Panc1 (cell line): Measurements from ENCODE around the gene FAM50B. TPM values are rescaled to one million over a fixed set of nuclear protein-coding genes. Genes with fewer than 3 reads are reported as not detected.
A peak's percentile ranks its signal among the peaks of the same experiment; 100 is the strongest.

Source experiments
- ATAC-seq: fragments of 200-7000 bp; cut with Tn5 transposase; 2 replicates; pipeline ENCODE4 v1.9.1; 2020; ENCODE audit warnings: mild to moderate bottlenecking, moderate library complexity
- BruUV-seq: library from RNA; stranded (reverse); fragments of 400-500 nt; replicated peaks from 2 replicates; lab custom pipeline; 2021; lab: Mats Ljungman, UMichigan
- CTCF ChIA-PET: fragments of 300-600 bp; sonication (Branson Sonifier 250); formaldehyde crosslinking; loops from one replicate; lab custom pipeline; 2022; ENCODE audit warnings: antibody characterized with exemption; lab: Charles Lee
- POLR2A ChIA-PET: fragments of 300-600 bp; sonication (Branson Sonifier 250); formaldehyde crosslinking; loops from one replicate; lab custom pipeline; 2022; ENCODE audit warnings: antibody characterized with exemption; lab: Charles Lee
- DNase-seq: peaks from one replicate; pipeline ENCODE4 v3.0.0-alpha.2; 2010; ENCODE audit warnings: low read depth, low spot score
- H3K27ac ChIP-seq: 2 replicates; pipeline ENCODE4 v1.5.1; 2011; ENCODE audit warnings: mild to moderate bottlenecking, low read length, inconsistent platforms
- H3K27me3 ChIP-seq: fragments of 200-500 bp; sonication (Bioruptor generic); 2 replicates; pipeline ENCODE4 v1.6.0; 2014; ENCODE audit warnings: low read length, inconsistent platforms; ENCODE audit not compliant: control insufficient read depth, insufficient read depth
- H3K36me3 ChIP-seq: fragments of 200-500 bp; sonication (Bioruptor generic); 2 replicates; pipeline ENCODE4 v1.5.1; 2014; ENCODE audit warnings: inconsistent platforms, mild to moderate bottlenecking, low read length, moderate library complexity; ENCODE audit not compliant: control insufficient read depth, insufficient read depth
- H3K4me1 ChIP-seq: 2 replicates; pipeline ENCODE4 v1.5.1; 2011; ENCODE audit warnings: inconsistent platforms, mild to moderate bottlenecking, low read length, moderate library complexity; ENCODE audit not compliant: control insufficient read depth, insufficient read depth
- H3K4me3 ChIP-seq, 2 experiments: 2 replicates each; pipeline ENCODE4 v1.5.1; 2011 to 2012; ENCODE audit warnings: low read depth in 2 of 2, low read length in 2 of 2, mild to moderate bottlenecking in 2 of 2, inconsistent platforms in 1 of 2, moderate library complexity in 1 of 2
- H3K9me3 ChIP-seq: fragments of 200-500 bp; sonication (Bioruptor generic); 2 replicates; pipeline ENCODE4 v1.5.1; 2014; ENCODE audit warnings: low read depth, mild to moderate bottlenecking, inconsistent platforms, low read length, moderate library complexity; ENCODE audit not compliant: control insufficient read depth, insufficient read depth
- POLR2AphosphoS5 ChIP-seq: IDR thresholded peaks from 2 replicates; pipeline ENCODE4 v1.6.1; 2012; ENCODE audit warnings: mild to moderate bottlenecking, low read depth, low read length, moderate library complexity
- SIN3A ChIP-seq: IDR thresholded peaks from 2 replicates; pipeline ENCODE4 v1.6.1; 2012; ENCODE audit warnings: low read depth, mild to moderate bottlenecking, low read length, moderate library complexity, borderline replicate concordance; ENCODE audit not compliant: insufficient read depth
- TCF7L2 ChIP-seq: IDR thresholded peaks from 2 replicates; pipeline ENCODE4 v1.6.1; 2011; ENCODE audit warnings: mild to moderate bottlenecking, low read depth, low read length, inconsistent platforms
- in situ Hi-C: cut with HindIII; loops from 2 replicates; pipeline ENCODE4 v1.10.0; 2016; ENCODE audit warnings: low sequenced_read_pairs, low pct_unique_long_range_greater_than_20kb
- intact Hi-C: fragments of 100-400 bp; cut with micrococcal nuclease; formaldehyde crosslinking; loops from one replicate; pipeline ENCODE4 v1.10.0; 2022; ENCODE audit not compliant: unreplicated experiment
- total RNA-seq: library from RNA; stranded (reverse); gene quantifications from one replicate; pipeline ENCODE4 v1.2.1, GENCODE V29; 2021; ENCODE audit not compliant: unreplicated experiment
- TF ChIP-seq, protein P1 (sequence below): fragments of 450-650 bp; IDR thresholded peaks from 2 replicates; pipeline ENCODE4 v1.5.1; 2017; ENCODE audit warnings: mild to moderate bottlenecking
- TF ChIP-seq, protein P2 (sequence below), 2 experiments: IDR thresholded peaks; 2 replicates each; pipeline ENCODE4 v1.6.1; 2011 to 2012; ENCODE audit warnings: low read depth in 2 of 2, control low read depth in 1 of 2, low read length in 1 of 2, mild to moderate bottlenecking in 1 of 2, moderate library complexity in 1 of 2; ENCODE audit not compliant: insufficient read depth in 1 of 2

Gene FAM50B
- total RNA-seq, 1 experiment from 2014 or later, result not detected

DNA sequence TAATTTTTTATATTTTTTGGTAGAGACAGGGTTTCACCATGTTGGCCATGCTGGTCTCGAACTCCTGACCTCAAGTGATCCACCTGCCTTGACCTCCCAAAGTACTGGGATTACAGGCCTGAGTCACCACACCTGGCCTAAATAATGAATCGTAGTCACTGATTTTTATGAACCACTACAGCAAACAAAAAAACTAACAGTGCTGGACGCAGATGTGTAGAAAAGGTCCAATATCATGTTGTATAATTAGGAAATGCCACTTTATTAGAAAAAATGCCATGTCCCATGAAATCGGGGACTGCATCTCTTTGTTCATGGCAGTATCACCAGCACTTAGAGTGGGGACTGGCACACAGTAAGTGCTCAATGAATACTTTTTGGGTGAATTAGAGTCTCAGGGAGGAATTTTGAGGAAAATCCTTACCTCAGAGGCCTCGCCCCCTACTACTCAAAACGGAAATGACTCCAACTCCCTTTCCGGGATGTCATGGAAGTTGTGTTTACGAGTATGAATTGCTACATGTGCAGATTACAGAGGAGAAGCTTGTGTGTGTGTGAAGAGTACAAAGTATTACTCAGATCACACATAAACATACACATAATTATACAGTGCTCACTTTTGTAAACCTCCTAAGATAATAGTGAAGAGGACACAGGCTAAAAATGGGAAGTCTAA, 43.6 kb upstream of the FAM50B start:
- Histone ChIP-seq H3K27ac (peak overlapping the region; percentile 40; the same call in 1 of the 2 replicates), H3K27me3 (no peaks in the 10 kb centered on the region), H3K36me3 (no peaks in the 10 kb centered on the region), H3K4me1 (peaks cover 26% of the 10 kb centered on the region), H3K9me3 (no peaks in the 10 kb centered on the region), H3K4me3 (no peak overlapping the region)
- POLR2A ChIA-PET, result no interaction called here
- ATAC-seq (no peak), DNase-seq (no peak)
- no peak for TF ChIP-seq POLR2AphosphoS5
- TF ChIP-seq, protein P1, sequence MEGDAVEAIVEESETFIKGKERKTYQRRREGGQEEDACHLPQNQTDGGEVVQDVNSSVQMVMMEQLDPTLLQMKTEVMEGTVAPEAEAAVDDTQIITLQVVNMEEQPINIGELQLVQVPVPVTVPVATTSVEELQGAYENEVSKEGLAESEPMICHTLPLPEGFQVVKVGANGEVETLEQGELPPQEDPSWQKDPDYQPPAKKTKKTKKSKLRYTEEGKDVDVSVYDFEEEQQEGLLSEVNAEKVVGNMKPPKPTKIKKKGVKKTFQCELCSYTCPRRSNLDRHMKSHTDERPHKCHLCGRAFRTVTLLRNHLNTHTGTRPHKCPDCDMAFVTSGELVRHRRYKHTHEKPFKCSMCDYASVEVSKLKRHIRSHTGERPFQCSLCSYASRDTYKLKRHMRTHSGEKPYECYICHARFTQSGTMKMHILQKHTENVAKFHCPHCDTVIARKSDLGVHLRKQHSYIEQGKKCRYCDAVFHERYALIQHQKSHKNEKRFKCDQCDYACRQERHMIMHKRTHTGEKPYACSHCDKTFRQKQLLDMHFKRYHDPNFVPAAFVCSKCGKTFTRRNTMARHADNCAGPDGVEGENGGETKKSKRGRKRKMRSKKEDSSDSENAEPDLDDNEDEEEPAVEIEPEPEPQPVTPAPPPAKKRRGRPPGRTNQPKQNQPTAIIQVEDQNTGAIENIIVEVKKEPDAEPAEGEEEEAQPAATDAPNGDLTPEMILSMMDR, result no peak
- in situ Hi-C loops, result loop anchor here (25.0 kb wide), 1 partner anchor 182 kb away; no protein-coding TSS in a partner anchor
- CTCF ChIA-PET, result no interaction called here
- intact Hi-C loops, result no loop called here
- no TSS peak for BruUV-seq

DNA sequence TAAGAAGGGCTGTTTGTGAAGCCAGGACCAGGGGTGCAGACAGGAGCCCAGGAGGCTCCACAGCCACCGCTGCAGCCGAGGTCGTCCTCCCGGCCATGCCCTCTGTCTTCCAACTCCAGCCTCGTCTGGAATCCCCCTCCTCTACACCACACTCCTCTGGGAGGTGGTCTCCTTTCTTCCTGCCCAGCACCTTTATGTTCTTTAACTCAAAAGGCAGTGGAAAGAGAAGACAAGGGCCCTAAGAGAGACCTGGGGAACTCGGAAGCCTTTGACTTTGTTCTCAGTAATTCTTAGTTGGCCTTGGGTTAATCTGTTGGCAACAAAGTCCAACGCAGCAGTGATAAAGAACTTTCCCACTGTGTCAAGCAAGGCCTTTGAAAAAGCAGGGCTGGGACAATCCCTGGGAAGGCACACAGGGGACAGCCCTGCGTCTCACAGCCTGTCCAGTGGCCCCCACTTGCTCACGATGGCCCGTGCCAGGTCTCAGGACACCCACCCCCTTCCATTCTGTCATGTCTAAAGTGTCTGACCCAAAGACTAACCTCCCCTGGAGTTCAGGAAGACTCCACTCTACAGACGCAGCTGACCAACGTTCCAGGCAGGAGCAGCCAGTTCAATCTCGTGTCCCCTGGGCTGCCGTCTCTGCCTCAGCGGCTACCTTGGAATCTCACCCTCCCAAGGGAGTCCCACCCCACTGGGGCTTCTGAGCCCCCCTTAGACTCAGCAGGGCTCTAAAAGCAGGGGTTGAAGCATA, 42.8 kb upstream of the FAM50B start:
- POLR2A ChIA-PET, result no interaction called here
- Histone ChIP-seq H3K36me3 (no peaks in the 10 kb centered on the region), H3K27ac (peak overlapping the region; percentile 40; the same call in 1 of the 2 replicates), H3K9me3 (no peaks in the 10 kb centered on the region), H3K4me3 (no peak overlapping the region), H3K4me1 (peaks cover 26% of the 10 kb centered on the region), H3K27me3 (no peaks in the 10 kb centered on the region)
- CTCF ChIA-PET, result no interaction called here
- in situ Hi-C loops, result loop anchor here (25.0 kb wide), 1 partner anchor 181 kb away; no protein-coding TSS in a partner anchor
- DNase-seq, result no peak
- TF ChIP-seq TCF7L2 (no peak), SIN3A (no peak), POLR2AphosphoS5 (no peak)
- TF ChIP-seq, protein P2, sequence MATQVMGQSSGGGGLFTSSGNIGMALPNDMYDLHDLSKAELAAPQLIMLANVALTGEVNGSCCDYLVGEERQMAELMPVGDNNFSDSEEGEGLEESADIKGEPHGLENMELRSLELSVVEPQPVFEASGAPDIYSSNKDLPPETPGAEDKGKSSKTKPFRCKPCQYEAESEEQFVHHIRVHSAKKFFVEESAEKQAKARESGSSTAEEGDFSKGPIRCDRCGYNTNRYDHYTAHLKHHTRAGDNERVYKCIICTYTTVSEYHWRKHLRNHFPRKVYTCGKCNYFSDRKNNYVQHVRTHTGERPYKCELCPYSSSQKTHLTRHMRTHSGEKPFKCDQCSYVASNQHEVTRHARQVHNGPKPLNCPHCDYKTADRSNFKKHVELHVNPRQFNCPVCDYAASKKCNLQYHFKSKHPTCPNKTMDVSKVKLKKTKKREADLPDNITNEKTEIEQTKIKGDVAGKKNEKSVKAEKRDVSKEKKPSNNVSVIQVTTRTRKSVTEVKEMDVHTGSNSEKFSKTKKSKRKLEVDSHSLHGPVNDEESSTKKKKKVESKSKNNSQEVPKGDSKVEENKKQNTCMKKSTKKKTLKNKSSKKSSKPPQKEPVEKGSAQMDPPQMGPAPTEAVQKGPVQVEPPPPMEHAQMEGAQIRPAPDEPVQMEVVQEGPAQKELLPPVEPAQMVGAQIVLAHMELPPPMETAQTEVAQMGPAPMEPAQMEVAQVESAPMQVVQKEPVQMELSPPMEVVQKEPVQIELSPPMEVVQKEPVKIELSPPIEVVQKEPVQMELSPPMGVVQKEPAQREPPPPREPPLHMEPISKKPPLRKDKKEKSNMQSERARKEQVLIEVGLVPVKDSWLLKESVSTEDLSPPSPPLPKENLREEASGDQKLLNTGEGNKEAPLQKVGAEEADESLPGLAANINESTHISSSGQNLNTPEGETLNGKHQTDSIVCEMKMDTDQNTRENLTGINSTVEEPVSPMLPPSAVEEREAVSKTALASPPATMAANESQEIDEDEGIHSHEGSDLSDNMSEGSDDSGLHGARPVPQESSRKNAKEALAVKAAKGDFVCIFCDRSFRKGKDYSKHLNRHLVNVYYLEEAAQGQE (IDR thresholded peaks at IDR 0.05; ENCODE audit: insufficient read depth in 1 of 2, low read depth in 2 of 2, low read length in 1 of 2), result no peak
- TF ChIP-seq, protein P1, result no peak
- no TSS peak for BruUV-seq
- no peak for ATAC-seq
- intact Hi-C loops, result no loop called here
